NCI-H526 (cell line): ENCODE data around the gene RARA.
"Not testable (repeated sequence)": the region's sequence is repeated elsewhere in the genome, so short reads cannot be mapped to it uniquely, and the experiment has no call there.

Source experiments
- DNase-seq, 2 experiments: peaks; one replicate each; lab custom pipeline; 2025; lab: John Stamatoyannopoulos, UW

The RARA gene

DNA sequence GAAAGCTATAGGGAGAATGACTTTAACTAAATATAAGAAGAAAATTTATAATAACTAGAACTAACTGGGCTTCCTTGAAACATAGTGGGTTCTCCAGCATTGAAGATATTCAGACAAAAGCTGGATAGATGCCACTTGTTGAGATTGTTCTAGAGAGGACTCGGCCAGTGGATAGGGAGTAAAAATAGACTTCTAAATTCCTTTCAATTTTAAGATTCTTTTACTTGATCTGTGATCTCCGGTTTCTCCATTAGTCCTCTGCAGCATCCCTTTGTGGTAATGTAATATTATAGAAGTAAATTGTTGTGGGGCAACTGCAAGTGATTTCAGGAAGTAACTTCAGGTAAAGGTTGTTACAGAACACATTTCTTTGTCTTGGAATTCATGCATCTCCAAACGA lies 10.3 kb upstream of the RARA start:
- no peak for DNase-seq

DNA sequence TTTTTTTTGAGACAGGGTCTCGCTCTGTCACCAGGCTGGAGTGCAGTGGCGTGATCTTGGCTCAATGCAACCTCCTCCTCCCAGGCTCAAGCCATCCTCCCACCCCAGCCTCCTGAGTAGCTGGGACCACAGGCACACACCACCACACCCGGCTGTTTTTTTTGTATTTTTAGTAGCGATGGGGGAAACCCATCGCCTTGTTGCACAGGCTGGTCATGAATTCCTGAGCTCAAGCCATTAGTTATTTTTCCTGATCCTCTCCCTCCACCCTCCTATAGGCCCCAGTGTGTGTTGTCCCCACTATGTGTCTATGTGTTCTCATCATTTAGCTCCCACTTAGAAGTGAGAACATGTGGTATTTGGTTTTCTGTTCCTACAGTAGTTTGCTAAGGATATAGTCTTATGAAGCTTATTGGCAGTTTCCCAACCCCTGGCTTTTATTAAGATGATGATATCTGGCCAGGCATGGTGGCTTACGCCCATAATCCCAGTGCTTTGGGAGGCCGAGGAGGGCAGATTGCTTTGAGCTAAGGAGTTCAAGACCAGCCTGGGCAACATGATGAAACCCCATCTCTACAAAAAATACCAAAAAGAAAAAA lies 9.7 kb upstream of the RARA start:
- not testable (repeated sequence) for DNase-seq

- DNase-seq = no peak
Observed at GRCh38 chr17:40301315-40301714, 7.7 kb upstream of the RARA start.

DNA sequence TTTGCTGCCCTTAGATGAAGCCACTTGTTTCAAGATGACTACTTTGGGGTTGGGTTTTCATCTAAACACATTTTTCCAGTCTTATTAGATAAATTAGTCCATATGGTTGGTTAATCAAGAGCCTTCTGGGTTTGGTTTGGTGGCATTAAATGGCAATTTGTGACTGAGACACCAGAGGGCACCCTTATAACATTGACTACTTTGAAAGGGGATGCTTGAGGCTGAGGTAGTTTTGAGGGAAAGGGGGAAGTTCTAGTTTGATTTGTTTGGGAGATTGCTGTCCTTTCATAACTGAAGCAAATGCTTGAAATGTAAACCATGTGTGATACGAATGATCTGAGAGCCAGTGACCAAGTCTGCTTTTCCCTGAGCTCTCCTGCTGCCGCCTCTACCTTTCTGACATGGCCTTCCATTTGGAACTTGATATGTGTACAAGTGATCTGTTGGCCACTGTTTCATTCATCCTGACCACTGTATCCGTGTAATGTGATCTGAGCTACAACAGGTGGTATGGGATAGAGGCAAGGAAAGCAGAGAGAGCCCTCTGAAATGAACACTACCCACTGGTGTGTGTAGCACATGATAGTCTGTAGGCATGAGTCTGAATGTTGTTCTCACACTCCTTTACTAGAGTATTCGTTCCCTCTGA lies 5.8 kb upstream of the RARA start:
- peak in 1 of 2 experiments; percentile 53 for DNase-seq

GRCh38 chr17:40303708-40304551 lies 5.0 kb upstream of the RARA start:
- DNase-seq = no peak

DNA sequence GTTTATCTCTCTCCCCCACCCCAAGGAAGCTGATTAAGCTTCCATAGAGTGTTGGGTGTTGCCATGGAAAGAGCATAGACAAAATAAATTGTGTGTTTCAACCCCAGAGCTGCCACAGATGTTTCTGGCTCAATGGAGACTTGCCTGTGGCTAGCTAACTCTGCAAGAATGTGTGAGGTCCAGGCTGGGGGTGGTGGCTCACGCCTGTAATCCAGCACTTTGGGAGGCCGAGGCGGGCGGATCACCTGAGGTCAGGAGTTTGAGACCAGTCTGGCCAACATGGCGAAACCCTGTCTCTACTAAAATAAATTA lies 4.5 kb upstream of the RARA start:
- not testable (repeated sequence) for DNase-seq

- DNase-seq = not testable (repeated sequence)
Observed at GRCh38 chr17:40304866-40305265, 4.1 kb upstream of the RARA start.

- no peak for DNase-seq
Observed at GRCh38 chr17:40306395-40306794, 2.6 kb upstream of the RARA start.

DNA sequence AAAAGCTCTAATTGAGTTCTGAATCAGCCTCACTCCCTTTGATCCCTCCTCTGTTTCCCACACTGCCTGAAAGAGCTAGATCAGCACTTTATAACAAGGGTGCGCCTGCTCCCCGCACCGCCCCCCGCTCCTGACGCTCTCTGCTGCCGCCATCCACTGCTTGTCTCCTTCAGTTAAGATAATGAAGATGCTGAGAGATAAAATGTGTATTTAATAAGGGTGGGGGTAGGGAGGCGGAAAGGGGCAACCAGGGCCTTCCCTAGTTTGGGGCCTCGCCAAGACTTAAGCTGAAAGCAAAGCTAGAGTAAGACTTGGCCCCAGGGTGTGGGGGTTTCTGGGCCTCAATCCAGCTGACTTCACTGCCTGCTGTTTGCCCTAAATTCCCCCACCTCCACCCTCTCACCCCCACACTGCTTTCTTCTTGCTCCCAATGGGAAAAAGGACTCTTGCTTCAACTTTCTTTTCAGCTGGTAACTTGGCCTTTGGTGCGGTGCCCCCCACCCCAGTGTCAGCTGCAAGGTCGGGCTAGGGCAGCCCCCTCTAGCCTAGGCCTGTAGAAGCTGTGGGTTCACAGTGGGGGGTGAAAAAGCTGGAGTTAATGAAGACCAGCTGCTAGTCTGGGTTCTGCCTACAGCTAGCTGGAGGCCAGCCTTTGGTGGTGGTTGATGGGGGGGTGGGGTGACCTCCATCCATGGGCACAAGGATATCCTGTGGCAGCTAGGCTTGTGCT lies 1.8 kb upstream of the RARA start:
- DNase-seq = no peak

DNA sequence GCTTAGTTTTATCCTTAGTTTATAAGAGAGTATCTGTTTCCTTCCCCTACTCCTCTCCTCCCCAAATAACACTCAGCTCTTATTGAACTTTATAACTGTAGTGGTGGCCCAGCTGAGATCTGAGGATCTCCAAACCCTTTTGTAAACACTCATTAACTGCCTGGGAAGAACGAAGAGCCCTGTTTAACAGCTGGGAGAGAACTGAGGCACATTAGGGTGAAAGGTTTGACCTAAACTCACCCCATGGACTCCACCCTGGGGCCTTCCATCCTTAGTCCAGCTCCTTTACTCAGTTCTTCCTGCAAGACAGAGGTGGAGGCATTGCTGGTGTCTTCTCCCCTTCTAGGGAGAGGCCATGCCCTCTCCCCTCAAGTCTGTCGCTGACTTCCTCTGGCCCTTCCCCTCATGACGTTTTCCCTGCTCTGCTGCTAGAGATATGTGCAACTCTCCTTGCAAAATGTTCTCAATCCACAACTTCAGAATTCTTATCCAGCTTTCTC lies 1.2 kb upstream of the RARA start:
- no peak for DNase-seq

GRCh38 chr17:40309949-40310510 lies 1.1 kb downstream of the RARA start:
- no peak for DNase-seq

DNA sequence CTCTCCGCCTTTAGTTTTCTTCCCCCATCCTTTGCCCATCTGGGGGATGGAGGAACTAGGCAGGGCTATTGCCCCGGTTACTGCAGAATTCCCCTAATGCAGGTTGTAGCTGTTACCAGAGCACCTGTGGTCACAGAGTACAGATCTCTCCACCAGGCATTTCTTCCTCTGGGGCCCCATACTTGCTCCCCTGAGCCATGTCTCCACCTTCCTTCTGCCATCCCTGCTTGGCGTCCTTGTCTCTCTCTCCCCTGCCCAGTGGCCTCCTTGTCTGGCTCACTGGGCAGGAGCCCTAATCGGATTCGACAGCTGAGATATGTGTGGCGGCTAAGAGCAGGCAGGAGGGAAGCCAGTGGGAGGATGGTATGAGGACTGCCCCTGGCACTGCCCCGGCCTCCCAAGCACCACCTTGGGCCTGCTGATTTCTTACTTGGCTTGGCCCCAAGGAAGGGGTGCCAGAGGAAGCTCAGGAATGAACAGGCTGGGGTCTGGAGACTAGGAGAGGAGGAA lies 2.0 kb downstream of the RARA start:
- no peak for DNase-seq

DNA sequence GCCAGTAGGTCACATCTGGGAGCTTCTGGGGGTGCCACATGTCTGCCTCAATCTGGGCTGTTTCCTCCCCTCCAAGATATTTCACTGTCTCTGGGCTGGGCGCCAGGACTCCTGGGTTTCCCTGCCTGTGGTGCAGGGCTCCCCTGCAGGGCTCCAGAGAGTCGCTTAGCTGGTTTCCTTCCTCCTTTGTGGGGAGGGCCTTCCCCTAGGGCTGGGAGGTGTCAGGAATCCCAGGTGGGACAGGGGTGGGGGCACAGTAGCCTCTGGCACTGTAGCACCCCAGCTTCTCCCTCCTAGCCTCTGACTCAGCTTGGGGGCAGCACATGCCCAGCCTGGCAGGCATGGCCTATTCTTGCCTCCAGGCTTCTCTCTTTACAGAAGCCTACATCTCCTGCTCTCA lies 2.6 kb downstream of the RARA start:
- no peak for DNase-seq

GRCh38 chr17:40312131-40312731 lies 3.3 kb downstream of the RARA start:
- no peak for DNase-seq

DNA sequence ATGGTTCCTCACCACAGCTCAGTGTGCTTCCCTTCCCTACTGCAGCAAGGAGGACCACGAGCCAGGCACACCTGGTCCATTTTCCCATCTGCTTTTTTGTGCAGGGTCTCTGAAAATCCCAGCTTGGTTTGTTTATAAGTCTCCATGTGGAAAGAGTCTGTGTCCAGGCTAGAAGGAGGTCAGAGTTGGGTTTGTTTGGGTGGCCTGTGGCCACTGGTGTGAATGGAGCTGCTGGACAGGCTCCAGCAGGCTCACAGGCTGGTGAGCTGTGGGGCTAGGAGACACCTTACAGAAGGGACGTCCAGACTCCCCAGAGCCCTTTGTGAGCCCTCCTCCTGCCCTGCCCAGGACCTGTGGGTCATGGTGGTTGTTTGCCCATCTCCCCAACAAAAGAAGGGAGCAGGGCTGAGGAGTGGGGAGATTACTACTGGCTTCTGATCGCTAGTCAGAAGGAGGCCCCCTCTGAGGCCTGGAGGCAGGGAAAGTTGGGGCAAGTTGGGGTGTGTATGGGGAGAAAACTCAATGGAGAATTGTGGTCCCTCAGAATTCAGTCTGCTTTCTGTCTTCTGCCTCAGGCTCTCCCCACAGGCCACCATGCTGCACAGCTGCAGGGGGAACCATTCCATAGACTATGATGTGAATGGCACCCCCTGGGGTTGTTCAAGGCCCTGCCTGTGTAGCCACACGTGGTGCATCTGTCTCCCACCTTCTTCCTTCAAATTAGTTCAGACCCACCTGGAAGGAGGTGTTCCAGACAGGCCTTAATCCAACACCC lies 4.1 kb downstream of the RARA start:
- no peak for DNase-seq

GRCh38 chr17:40313668-40314583 lies 4.9 kb downstream of the RARA start:
- DNase-seq = no peak

DNA sequence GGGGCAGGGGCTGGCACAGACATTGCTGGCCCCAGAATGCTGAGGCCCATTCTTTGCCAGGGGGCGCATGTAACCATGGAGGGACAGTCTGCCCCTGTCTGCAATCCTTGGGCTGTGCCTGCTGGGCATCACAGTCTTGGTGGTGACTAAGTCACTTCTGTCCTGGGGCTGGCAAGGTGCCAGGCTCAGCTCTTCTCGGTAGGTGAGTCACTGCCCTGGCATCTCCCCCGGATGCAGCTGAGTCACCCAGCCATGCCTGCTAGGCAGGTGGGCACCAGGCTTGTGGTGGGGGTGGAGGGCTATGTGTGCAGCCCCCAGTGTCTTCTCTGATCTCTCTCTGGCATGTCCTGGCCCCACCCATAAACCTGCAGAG lies 5.6 kb downstream of the RARA start:
- no peak for DNase-seq

DNA sequence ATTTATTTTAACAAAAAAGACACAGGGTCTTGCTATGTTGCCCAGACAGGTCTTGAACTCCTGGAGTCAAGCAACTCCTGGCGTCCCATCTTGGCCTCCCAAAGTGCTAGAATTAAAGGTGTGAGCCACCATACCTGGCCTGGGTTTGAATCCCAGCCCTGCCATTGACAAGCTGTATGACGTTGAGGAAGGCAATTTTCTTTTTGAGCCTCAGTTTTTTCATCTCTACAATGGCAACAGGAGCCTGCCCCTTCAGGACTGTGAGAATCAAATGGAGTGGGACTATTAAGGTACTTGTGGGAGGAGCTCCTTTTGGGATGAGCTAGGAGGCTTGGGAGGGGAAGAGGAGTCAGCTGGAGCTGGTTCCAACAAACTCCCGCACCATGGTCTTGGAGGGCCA lies 6.2 kb downstream of the RARA start:
- DNase-seq = no peak

DNA sequence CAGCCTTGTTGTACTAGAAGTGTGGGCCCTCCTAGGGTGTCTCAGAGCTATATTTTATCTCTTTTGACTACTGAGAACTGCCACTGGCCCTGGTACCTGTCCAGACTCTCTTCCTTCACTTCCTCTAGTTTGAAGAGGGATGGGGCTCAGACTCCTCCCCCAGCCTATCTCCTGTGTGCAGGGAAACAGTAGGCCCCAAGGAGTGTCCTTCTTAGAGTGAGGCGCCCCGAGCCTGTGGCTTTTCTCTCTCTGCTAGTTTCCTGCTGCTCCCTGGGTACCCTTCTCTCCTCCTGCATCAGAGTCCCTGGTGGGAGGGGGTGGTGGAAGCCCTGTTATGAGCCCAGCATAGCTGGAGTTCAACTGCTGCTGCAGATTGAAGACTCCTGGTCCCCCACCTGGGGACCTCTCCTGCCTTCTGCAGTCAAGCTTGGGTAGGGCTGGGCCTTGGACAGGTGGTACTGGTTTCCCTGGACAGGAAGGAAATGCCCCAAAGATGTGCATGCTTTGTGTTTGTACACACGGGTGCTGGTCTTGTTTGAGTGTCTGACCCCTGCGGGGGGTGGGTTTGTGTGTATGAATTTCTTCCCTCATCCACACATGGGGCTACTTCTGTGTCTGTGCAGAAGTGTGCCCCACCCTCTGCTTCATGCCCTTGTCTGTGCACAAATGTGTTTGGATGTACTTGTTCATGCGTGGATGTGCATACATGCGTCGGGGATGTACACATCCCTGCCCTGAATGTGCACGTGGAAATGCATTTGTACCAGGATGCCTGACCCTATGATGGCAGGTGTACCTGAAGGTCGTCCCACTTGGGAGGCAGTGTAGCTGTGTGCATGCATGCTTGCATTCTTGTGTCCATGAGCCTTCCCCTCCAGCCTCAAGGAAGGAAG lies 6.9 kb downstream of the RARA start:
- DNase-seq = no peak
